Ectodermal cell (in vitro differentiated cells): ENCODE measurements around the gene ATF4.

Experiments used
- H3K27ac ChIP-seq: 2 replicates; pipeline ENCODE4 v1.7.0; 2013; ENCODE audit warnings: mild to moderate bottlenecking, low read depth, low read length; ENCODE audit not compliant: insufficient read depth, poor library complexity, severe bottlenecking
- H3K27me3 ChIP-seq: 2 replicates; pipeline ENCODE4 v1.7.0; 2013; ENCODE audit warnings: mild to moderate bottlenecking, low read length; ENCODE audit not compliant: insufficient read depth, control insufficient read depth, poor library complexity, severe bottlenecking
- H3K36me3 ChIP-seq: one replicate; pipeline ENCODE4 v1.7.0; 2013; ENCODE audit warnings: low read length; ENCODE audit not compliant: control insufficient read depth, insufficient read depth
- H3K4me1 ChIP-seq: one replicate; pipeline ENCODE4 v1.7.0; 2013; ENCODE audit warnings: low read length; ENCODE audit not compliant: control insufficient read depth, insufficient read depth
- H3K4me3 ChIP-seq: 2 replicates; pipeline ENCODE4 v1.7.0; 2013; ENCODE audit warnings: low read depth, low read length, control low read depth; ENCODE audit not compliant: insufficient read depth
- H3K9me3 ChIP-seq: 2 replicates; pipeline ENCODE4 v1.7.0; 2013; ENCODE audit warnings: mild to moderate bottlenecking, low read length, moderate library complexity; ENCODE audit not compliant: control insufficient read depth
- WGBS, 2 experiments: methylation state at CpG; one replicate each; pipeline ENCODE4 v1.1.7; 2013; ENCODE audit warnings: missing lambda C conversion rate in 2 of 2; 5-methylcytosine and 5-hydroxymethylcytosine counted together

The ATF4 gene

DNA sequence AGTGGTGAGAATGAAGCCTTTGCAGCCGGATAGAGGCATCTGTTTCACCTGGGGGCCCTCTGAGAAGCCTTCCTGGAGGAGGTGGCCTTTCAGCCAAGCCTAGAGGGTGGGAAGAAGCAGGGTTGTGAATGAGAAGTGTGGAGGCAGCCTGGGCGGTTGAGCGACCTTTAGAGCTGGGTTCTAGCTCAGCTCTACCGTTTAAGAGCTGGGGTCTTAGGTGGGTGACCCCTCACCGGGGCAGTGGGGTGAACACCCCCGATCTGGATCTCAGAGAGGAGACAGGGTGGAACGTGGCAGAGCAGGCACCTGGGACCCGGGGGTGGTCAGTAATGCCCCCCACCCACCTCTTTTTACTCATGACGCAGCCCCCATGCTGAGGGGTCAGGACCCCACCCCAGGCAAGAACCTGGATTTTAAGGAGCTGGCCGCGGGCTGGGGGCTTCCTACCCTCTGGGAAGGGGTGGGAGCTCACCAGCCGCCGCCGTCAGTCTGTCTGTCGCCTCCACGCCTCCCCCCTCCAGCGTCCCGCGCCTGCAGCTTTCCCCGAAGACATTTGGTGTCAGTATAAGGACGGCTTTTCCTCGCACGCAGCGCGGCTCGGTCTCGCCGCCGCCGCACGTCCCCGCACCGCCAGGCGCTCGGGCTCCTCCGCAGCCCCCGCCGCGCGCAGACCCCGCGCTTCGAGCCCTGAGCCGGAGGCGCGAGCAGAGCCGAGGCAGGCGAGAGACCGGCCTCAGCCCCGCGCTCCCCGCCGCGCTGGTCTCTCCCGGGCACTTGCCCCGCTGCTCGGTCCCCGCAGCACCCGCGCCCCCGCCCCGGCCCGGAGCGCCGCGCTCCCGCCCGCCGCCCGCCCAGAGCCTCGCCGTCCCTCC is 36.8 kb downstream of the ATF4 start:
- Histone ChIP-seq H3K4me1 (peaks cover 10% of the 10 kb centered on the region), H3K4me3 (peak overlapping the region; percentile 29), H3K36me3 (no peaks in the 10 kb centered on the region), H3K9me3 (no peaks in the 10 kb centered on the region), H3K27ac (no peak overlapping the region), H3K27me3 (peaks cover 59% of the 10 kb centered on the region)
- 7% methylated on average over 72 of the region's 72 CpGs for WGBS, 2 experiments

DNA sequence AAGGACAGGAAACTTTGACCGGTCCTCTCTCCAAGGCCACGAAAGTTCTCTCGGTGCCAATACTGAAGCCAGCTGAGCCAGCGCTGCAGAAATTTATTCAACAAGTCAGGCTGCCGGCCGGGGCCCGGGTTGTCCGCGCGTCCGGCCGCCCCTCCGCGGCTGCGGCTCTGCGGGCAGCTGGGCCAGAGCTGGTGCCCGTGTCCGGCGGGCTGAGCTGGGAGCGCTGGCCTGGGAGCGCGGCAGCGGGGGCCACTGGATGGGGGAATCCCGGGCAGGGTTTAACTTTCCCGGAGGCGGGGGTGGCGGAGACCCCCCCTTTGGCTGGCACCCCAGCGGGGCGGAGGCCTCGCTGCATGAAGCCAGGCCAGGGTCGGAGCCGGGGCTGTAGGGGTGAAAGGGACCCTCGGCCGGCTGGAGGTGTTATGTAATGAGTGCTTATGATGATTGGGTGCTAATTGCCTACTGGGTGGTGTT is 37.9 kb downstream of the ATF4 start:
- H3K4me3 ChIP-seq = peak overlapping the region; percentile 14
- H3K27ac ChIP-seq = no peak overlapping the region
- peaks cover 56% of the 10 kb centered on the region for H3K27me3 ChIP-seq
- H3K4me1 ChIP-seq = peaks cover 10% of the 10 kb centered on the region
- H3K36me3 ChIP-seq = no peaks in the 10 kb centered on the region
- WGBS, 2 experiments = 14 to 15% methylated on average over 34 of the region's 34 CpGs
- no peaks in the 10 kb centered on the region for H3K9me3 ChIP-seq

DNA sequence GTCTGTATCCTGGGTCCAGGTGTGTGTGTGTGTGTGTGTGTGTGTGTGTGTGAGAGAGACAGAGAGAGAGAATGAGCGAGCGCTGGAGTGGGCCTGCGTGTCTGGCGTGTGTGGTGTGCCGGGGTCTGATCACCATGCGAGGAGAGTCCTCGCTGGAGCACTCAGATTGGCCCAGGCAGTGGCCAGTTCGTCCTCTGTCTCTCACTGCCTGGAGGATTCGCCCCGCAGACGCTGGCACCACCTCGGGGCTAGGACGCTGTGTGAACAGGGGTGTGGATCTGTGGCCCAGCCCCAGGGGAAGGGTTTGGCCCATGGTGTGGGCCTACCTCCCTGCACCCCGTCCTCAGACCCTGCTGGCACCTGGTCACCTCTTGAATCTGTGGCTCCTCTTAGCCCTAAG is 38.6 kb downstream of the ATF4 start:
- 86% methylated on average over 14 of the region's 14 CpGs for WGBS, 2 experiments

DNA sequence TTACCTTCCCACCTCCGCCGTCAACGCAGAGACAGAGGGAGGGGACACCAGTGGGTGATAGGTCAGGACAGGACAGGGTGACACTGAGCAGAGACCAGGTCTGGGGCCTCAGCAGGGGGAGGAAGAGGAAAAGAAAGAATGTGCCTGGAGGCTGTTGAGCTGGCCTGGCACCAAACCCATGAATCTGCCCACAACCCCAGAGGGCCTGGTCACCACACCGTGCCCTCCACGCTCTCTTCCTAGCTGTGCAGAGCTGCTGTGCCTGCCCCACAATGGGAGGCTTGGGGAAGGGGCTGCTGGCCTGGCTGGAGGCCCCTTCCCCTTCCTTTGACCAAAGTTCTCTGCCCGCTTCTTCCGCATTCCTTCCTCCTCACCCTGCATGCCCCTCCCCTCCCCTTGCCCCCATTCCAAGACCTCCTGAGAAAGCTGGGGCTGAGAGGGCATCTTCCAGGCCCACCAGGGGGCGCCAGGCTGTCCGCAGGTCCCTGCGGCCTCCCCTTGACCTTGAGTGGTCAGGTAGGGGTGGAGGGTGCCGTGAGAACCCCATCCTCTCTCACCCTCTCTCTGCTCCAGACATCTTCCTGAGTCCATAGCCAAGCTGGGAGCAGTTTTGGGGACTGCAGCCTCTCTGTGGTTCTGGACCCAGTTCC is 39.2 kb downstream of the ATF4 start:
- WGBS, 2 experiments = 51 to 57% methylated on average over 11 of the region's 11 CpGs
- Histone ChIP-seq H3K4me3 (no peak overlapping the region), H3K9me3 (no peaks in the 10 kb centered on the region), H3K4me1 (peaks cover 10% of the 10 kb centered on the region), H3K36me3 (no peaks in the 10 kb centered on the region), H3K27ac (no peak overlapping the region), H3K27me3 (peaks cover 56% of the 10 kb centered on the region)

More for the DNA sequence above, 38.6 kb downstream of the ATF4 start:
- H3K36me3 ChIP-seq = no peaks in the 10 kb centered on the region
- H3K9me3 ChIP-seq = no peaks in the 10 kb centered on the region
- peaks cover 56% of the 10 kb centered on the region for H3K27me3 ChIP-seq
- no peak overlapping the region for H3K4me3 ChIP-seq
- H3K27ac ChIP-seq = no peak overlapping the region
- peaks cover 10% of the 10 kb centered on the region for H3K4me1 ChIP-seq

DNA sequence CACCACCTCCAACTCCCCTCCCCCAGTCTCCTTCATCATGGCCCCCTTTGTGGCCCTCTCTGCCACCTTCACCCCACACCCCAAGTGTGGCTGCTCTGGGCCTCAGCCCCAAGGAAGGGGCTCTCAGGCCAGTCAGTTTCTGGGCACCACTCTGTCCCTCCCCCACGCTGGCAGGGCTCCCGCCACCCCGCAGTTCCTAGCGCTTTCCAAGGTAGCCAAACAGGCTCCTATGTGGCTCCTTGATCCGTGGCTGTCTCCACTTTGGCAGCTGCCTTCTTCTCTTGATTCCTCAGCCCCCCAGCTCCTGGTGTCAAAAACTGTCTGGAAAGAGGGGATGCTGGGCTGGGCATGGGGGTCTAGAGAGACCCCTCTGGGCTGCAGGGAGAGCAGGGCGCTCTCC is 39.8 kb downstream of the ATF4 start:
- Histone ChIP-seq H3K4me3 (no peak overlapping the region), H3K9me3 (no peaks in the 10 kb centered on the region), H3K4me1 (peaks cover 10% of the 10 kb centered on the region), H3K36me3 (no peaks in the 10 kb centered on the region), H3K27me3 (peaks cover 54% of the 10 kb centered on the region), H3K27ac (no peak overlapping the region)
- WGBS, 2 experiments = 63 to 65% methylated on average over 6 of the region's 6 CpGs

DNA sequence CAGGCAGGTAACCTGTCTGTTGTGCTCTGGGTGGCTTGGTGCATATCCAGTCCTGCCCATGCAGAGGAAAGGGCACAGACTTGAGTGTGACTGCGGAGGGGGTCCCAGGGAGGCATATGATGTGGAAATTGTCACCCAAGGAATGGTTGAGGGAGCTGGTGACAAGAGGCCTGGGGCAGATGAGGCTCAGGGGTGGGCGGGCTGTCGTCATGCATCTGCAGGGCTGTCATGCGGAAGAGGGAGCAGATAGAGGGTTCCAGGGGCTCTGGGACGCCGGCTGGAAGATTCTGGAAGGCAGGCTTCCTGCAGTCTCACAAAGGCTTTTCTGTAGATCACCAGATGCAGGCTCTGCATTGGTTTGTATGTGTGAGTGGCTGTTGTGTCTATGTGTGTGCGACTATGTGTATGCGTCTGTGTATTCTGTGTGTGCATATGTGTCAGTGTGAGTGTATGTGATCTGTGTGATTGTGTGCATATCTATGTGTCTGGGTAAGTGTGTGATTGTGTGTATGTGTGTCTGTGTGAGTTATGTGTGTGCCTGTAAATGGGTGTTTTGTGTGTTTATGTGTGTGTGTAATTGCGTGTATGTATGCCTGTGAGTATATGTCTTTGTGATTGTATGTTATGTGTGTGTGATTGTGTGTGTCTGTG is 42.6 kb downstream of the ATF4 start:
- Histone ChIP-seq H3K27ac (no peak overlapping the region), H3K27me3 (peaks cover 27% of the 10 kb centered on the region), H3K9me3 (no peaks in the 10 kb centered on the region), H3K4me1 (peaks cover 8% of the 10 kb centered on the region), H3K36me3 (no peaks in the 10 kb centered on the region), H3K4me3 (no peak overlapping the region)
- 81 to 84% methylated on average over 9 of the region's 9 CpGs for WGBS, 2 experiments

DNA sequence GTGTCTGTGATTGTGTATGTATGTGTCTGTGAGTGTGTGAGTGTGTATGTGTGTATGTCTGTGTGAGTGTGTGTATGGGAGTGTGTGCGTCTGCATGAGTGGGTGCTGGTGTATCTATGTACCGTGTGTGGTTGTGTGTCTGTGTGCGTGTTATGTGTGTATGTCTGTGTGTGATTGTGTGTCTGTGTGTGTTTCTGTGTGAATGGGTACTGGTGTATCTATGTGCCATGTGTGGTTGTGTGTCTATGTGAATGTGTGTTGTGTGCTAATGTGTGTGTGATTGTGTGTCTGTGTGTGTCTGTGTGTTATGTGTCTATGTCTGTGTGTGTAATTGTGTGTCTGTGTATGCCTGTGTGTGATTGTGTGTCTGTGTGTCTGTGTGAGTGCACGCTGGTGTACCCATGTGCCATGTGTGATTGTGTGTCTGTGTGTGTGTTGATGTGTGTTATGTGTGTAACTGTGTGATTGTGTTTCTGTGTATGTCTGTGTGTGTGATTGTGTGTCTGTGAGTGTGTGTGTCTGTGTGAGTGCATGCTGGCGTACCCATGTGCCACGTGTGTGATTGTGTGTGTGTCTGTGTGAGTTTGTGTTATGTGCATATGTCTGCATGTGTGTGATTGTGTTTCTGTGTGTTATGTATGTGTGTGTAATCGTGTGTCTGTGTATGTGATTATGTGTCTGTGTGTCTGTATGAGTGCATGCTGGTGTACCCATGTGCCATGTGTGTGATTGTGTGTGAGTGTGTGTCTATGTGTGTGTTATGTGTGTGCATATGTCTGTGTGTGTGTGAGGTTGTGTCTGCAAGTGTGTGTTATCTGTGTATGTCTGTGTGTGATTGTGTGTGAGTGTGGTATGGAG is 43.4 kb downstream of the ATF4 start:
- 90 to 91% methylated on average over 7 of the region's 7 CpGs for WGBS, 2 experiments
- Histone ChIP-seq H3K36me3 (no peaks in the 10 kb centered on the region), H3K27me3 (peaks cover 19% of the 10 kb centered on the region), H3K9me3 (no peaks in the 10 kb centered on the region), H3K4me1 (peaks cover 8% of the 10 kb centered on the region), H3K4me3 (no peak overlapping the region), H3K27ac (no peak overlapping the region)

DNA sequence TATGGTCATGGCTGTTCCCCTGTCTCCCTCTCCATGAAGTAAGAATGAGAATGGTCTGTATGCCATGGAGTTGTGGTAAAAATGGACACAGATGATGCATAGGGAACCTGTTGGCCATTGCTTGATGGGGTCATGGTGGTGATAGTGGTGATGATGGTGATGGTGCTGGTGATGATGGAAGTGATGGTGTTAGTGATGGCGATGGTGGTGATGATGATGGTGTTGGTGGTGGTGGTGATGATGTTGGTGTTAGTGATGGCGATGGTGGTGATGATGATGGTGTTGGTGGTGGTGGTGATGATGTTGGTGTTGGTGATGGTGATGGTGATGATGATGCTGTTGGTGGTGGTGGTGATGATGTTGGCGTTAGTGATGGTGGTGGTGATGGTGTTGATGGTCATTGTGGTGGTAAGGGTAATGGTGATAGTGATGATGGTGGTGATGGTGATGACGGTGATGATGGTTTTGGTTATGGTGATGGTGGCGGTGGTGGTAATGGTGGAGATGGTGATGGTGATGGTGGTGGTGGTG is 45.1 kb downstream of the ATF4 start:
- Histone ChIP-seq H3K27ac (no peak overlapping the region), H3K9me3 (no peaks in the 10 kb centered on the region), H3K27me3 (peaks cover 2% of the 10 kb centered on the region), H3K36me3 (no peaks in the 10 kb centered on the region), H3K4me1 (no peaks in the 10 kb centered on the region), H3K4me3 (no peak overlapping the region)
- 89 to 95% methylated on average over 5 of the region's 5 CpGs for WGBS, 2 experiments

DNA sequence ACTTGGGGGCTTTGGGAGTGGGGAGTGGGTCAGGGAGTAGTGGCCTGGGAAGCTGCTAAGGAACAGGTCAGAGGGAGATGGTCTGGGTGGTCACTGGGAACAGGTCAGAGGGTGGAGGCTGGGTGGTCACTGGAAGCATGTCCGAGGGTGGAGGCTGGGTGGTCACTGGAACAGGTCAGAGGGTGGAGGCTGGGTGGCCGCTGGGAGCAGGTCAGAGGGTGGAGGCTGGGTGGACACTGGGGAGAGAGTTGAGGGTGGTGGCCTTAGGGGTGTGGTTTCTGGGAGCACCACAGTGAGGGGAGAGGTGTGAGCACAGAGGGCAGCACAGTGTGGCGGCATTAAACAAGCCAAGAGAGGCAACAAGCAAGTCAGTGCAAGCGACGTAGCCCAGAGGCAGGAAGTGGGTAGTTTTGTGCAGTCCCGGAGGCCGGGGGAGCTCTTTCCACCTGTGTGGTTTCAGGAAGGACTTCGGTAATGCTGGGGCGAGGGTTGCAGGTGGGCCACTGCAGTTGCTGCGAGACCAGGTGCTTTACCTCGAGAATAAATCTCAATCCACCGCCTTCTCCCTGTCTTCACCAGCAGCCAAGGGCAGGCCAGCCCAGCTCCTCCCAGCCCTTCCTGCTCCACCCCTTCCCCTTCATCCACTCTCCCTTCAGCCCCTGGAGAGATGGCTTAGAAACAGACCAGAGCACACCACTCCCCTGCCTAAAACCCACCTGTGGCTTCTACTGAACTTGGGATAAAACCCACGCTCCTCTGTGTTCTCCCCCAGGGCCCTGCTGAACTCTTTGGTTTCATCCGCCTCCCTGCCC is 47.0 kb downstream of the ATF4 start:
- Histone ChIP-seq H3K4me3 (no peak overlapping the region), H3K9me3 (no peaks in the 10 kb centered on the region), H3K4me1 (no peaks in the 10 kb centered on the region), H3K27me3 (no peaks in the 10 kb centered on the region), H3K36me3 (no peaks in the 10 kb centered on the region), H3K27ac (no peak overlapping the region)
- 86 to 88% methylated on average over 14 of the region's 14 CpGs for WGBS, 2 experiments
